Measurements from ENCODE around the gene TIGIT.

DNA sequence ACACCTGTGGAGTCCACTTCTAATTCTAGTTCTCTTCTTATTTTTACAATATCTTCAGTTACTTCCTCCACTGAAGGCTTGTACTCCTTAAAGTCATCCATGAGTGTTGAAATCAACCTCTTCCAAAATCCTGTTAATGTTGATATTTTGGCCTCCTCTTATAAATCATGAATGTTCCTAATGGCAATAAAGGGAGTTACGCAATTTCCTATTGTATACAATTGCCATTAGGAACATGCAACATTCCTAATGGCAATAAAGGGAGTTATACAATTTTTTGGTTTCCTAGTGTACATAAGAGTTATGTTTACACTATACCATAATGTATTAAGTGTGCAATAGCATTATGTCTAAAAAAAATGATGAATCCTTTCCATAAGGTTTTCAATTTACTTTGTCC, 9.2 kb upstream of the TIGIT start:
- TF ChIP-seq GATA2 (IDR thresholded peaks at IDR 0.05; ENCODE audit: low read depth, low read length) = no peak
- no peak for TF ChIP-seq GATA3 (IDR thresholded peaks at IDR 0.05; ENCODE audit: low read depth, low read length)
